K562 (cell line): ENCODE data around the gene CAMK2D. TPM values are rescaled to one million over a fixed set of nuclear protein-coding genes. Genes with fewer than 3 reads are reported as not detected.

Experiments
- CBFA2T3 ChIP-seq: fragments of 450-650 bp; IDR thresholded peaks from 2 replicates; pipeline ENCODE4 v1.6.1; 2017
- CBX2 ChIP-seq: fragments of 200-600 bp; sonication (generic); IDR thresholded peaks from one replicate; pipeline ENCODE4 v1.6.1; 2012; ENCODE audit warnings: mild to moderate bottlenecking, low read length, inconsistent platforms; ENCODE audit not compliant: insufficient read depth, poor library complexity, severe bottlenecking
- CC2D1A ChIP-seq: fragments of 450-650 bp; IDR thresholded peaks from 2 replicates; pipeline ENCODE4 v1.6.1; 2017; ENCODE audit warnings: mild to moderate bottlenecking
- CUX1 ChIP-seq: fragments of 200-800 bp; sonication (Bioruptor generic); IDR thresholded peaks from 2 replicates; pipeline ENCODE4 v1.6.1; 2016; ENCODE audit warnings: missing genetic modification characterization, missing compliant biosample characterization
- DIDO1 ChIP-seq: fragments of 450-650 bp; IDR thresholded peaks from 2 replicates; pipeline ENCODE4 v1.6.1; 2016; ENCODE audit warnings: low read depth, missing biosample characterization, missing genetic modification characterization
- EHMT2 ChIP-seq: fragments of 450-650 bp; IDR thresholded peaks from 2 replicates; pipeline ENCODE4 v1.6.1; 2018; ENCODE audit warnings: antibody characterized with exemption
- GATAD2B ChIP-seq: fragments of 450-650 bp; IDR thresholded peaks from 2 replicates; pipeline ENCODE4 v1.6.1; 2017; ENCODE audit warnings: mild to moderate bottlenecking, borderline replicate concordance
- MIER1 ChIP-seq: fragments of 450-650 bp; IDR thresholded peaks from 2 replicates; pipeline ENCODE4 v1.6.1; 2016; ENCODE audit warnings: antibody characterized with exemption, mild to moderate bottlenecking, low read depth
- NRF1 ChIP-seq, 2 experiments: fragments of 450-650 bp; IDR thresholded peaks in 1 of 2; conservative IDR thresholded peaks in 1 of 2; 2 replicates each; pipeline ENCODE4 v1.6.1; 2014; ENCODE audit warnings: mild to moderate bottlenecking in 2 of 2
- PCBP1 ChIP-seq: fragments of 200-400 bp; formaldehyde crosslinking; IDR thresholded peaks from 2 replicates; pipeline ENCODE4 v1.6.1; 2018; ENCODE audit warnings: mild to moderate bottlenecking, low read depth, low read length; ENCODE audit not compliant: poor library complexity, severe bottlenecking
- PTBP1 ChIP-seq: fragments of 200-400 bp; formaldehyde crosslinking; IDR thresholded peaks from 2 replicates; pipeline ENCODE4 v1.6.1; 2017; ENCODE audit warnings: low read depth, low read length
- RNF2 ChIP-seq: sonication (generic); IDR thresholded peaks from 2 replicates; pipeline ENCODE4 v1.6.1; 2016
- SP1 ChIP-seq: sonication (generic); formaldehyde crosslinking; IDR thresholded peaks from 2 replicates; pipeline ENCODE4 v1.8.1; 2022; ENCODE audit warnings: mild to moderate bottlenecking, missing genetic modification reagents
- THAP12 ChIP-seq: fragments of 250-450 bp; sonication (Bioruptor Pico); IDR thresholded peaks from 2 replicates; pipeline ENCODE4 v1.9.0; 2021; ENCODE audit warnings: mild to moderate bottlenecking, inconsistent platforms
- TRIM28 ChIP-seq: fragments of 450-650 bp; IDR thresholded peaks from 2 replicates; pipeline ENCODE4 v1.6.1; 2017
- USF1 ChIP-seq: sonication (generic); formaldehyde crosslinking; IDR thresholded peaks from 2 replicates; pipeline ENCODE4 v1.9.0; 2022; ENCODE audit warnings: mild to moderate bottlenecking, missing genetic modification reagents
- ZBTB8A ChIP-seq: fragments of 450-650 bp; IDR thresholded peaks from 2 replicates; pipeline ENCODE4 v1.6.1; 2018; ENCODE audit warnings: mild to moderate bottlenecking, moderate library complexity; ENCODE audit not compliant: partially characterized antibody
- ZFP1 ChIP-seq: fragments of 450-650 bp; formaldehyde crosslinking; IDR thresholded peaks from 2 replicates; pipeline ENCODE4 v1.4.0; 2020; ENCODE audit warnings: mild to moderate bottlenecking, mixed read lengths
- ZNF347 ChIP-seq: fragments of 450-650 bp; formaldehyde crosslinking; IDR thresholded peaks from 2 replicates; pipeline ENCODE4 v1.4.0; 2020; ENCODE audit warnings: low read depth, mild to moderate bottlenecking, moderate library complexity
- ZNF444 ChIP-seq: fragments of 250-450 bp; sonication (Bioruptor Pico); IDR thresholded peaks from 2 replicates; pipeline ENCODE4 v1.4.0; 2020; ENCODE audit warnings: mild to moderate bottlenecking, moderate library complexity
- ZNF57 ChIP-seq: fragments of 450-650 bp; formaldehyde crosslinking; IDR thresholded peaks from 2 replicates; pipeline ENCODE4 v1.4.0; 2020; ENCODE audit warnings: mild to moderate bottlenecking, moderate library complexity
- polyA plus RNA-seq, 8 experiments: library from polyadenylated mRNA; depleted of rRNA in 4 of 8; stranded (reverse) in 5 of 8; unstranded in 3 of 8; fragments of >200 nt; fragmentation: Nextera tagmentation in 2 of 8; fragmentation: Illumina TruSeq in 1 of 8; extraction: Ambion mirVana in 2 of 8; extraction: Trizol in 1 of 8; gene quantifications; 2 replicates each; pipeline versions ENCODE4 v1.2.1 to v1.2.3, GENCODE V29; 2011 to 2014; ENCODE audit warnings: inconsistent platforms in 1 of 8, missing spikeins in 1 of 8
- total RNA-seq, 7 experiments: library from RNA; depleted of rRNA in 6 of 7; stranded (reverse); fragments of >200 nt in 6 of 7; fragmentation: Illumina TruSeq in 2 of 7; extraction: Trizol in 2 of 7; gene quantifications; 2 replicates each; pipeline versions ENCODE4 v1.2.1 to v1.2.3, GENCODE V29; 2011 to 2021; ENCODE audit warnings: low replicate concordance in 1 of 7

CAMK2D gene
- total and polyA plus RNA-seq, 9 of the 15 experiments (the other 6 are each of a cell fraction or from before 2014, with no cell fraction given): 0.01 to 0.33 (median 0.04) TPM; not detected in 2

- TF ChIP-seq USF1 (CRISPR knock-in tag) (peak; percentile 91), ZNF57 (CRISPR knock-in tag) (no peak), MIER1 (no peak), NRF1 (conservative IDR thresholded peaks at IDR 0.05 in 1 of 2, IDR thresholded peaks at IDR 0.05 in 1 of 2) (no peak), CC2D1A (no peak), THAP12 (CRISPR knock-in tag) (no peak), SP1 (CRISPR knock-in tag) (no peak), DIDO1 (tag) (peak; percentile 79), RNF2 (no peak), EHMT2 (no peak), CUX1 (CRISPR knock-in tag) (no peak), ZFP1 (no peak), PTBP1 (no peak), CBX2 (no peak), TRIM28 (no peak), ZNF347 (CRISPR knock-in tag) (no peak), GATAD2B (no peak), PCBP1 (no peak), ZBTB8A (no peak), CBFA2T3 (no peak), ZNF444 (CRISPR knock-in tag) (no peak)
Observed at GRCh38 chr4:113762186-113763028, 869 bp upstream of the CAMK2D start (continued).
